GM06990 (cell line): ENCODE data around the gene SPATA46.

ENCODE experiments used
- DNase-seq: peaks from one replicate; pipeline ENCODE4 v3.0.0-alpha.2; 2011; ENCODE audit not compliant: insufficient read length; ENCODE audit errors: extremely low read depth
- H3K27me3 ChIP-seq: replicated peaks from 2 replicates; pipeline ENCODE4 v1.6.0; 2011; ENCODE audit warnings: low read length; ENCODE audit not compliant: control insufficient read depth, insufficient read depth
- H3K36me3 ChIP-seq: 2 replicates; pipeline ENCODE4 v1.5.1; 2011; ENCODE audit warnings: low read length; ENCODE audit not compliant: control insufficient read depth, insufficient read depth
- H3K4me3 ChIP-seq: replicated peaks from 2 replicates; pipeline ENCODE4 v1.5.1; 2011; ENCODE audit warnings: low read depth, mild to moderate bottlenecking, control low read depth, low read length
- CTCF ChIP-seq: IDR thresholded peaks from 2 replicates; pipeline ENCODE4 v1.5.1; 2011; ENCODE audit warnings: low read length, control low read depth, mild to moderate bottlenecking, inconsistent platforms; ENCODE audit not compliant: insufficient read depth, poor library complexity, severe bottlenecking

The SPATA46 gene

DNA sequence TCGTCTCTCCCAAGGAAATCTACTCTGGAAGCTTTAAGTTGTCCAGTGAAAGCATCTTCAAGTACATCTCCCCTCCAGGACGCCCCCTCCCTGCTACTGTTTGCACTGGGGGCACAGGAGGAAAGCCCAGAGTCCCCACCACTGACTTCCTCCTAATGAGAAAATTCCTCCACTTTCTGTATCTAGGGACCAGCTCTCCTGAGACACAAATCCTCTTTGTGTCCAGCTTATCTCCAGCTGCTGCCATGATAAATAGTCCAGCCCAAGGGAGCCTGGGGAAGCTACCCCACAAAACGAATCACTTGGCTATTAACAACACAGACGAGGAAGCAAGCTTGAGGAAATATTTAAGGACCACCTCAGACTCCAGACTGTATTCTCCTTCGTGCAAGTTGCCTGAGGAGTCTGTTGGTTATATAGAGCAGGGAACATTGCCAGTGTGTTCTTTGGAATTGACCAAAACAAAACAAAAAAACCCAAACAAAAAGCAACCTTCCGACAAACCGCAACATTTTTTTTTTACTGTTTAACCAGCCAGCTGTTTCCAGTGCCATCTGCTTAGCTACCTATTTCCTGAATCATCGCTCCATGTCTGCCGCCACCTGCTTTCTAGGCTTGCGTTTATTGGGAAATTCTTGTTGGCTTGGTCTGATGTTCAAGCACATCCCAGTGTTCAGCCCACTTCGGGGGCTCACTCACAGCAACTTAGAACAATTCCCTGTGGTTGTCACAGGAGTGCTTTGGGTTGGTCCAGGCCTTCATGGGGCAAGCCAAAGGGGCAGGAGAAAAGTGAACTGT lies 12.6 kb upstream of the SPATA46 start:
- TF ChIP-seq CTCF = no peak
- H3K36me3 ChIP-seq = no peaks in the 10 kb centered on the region
- H3K27me3 ChIP-seq = peaks cover 1% of the 10 kb centered on the region; the same call in 1 of the 2 replicates
- no peak overlapping the region for H3K4me3 ChIP-seq
- no peak for DNase-seq

- DNase-seq = no peak
- TF ChIP-seq CTCF = no peak
- H3K4me3 ChIP-seq = no peak overlapping the region
- no peaks in the 10 kb centered on the region for H3K36me3 ChIP-seq
- H3K27me3 ChIP-seq = peaks cover 1% of the 10 kb centered on the region; the same call in 1 of the 2 replicates
Observed at GRCh38 chr1:162388615-162389014, 12.0 kb upstream of the SPATA46 start.

GRCh38 chr1:162388083-162388594 lies 11.5 kb upstream of the SPATA46 start:
- DNase-seq = no peak
- H3K4me3 ChIP-seq = no peak overlapping the region
- H3K27me3 ChIP-seq = peaks cover 1% of the 10 kb centered on the region; the same call in 1 of the 2 replicates
- H3K36me3 ChIP-seq = no peaks in the 10 kb centered on the region
- TF ChIP-seq CTCF = no peak

- no peaks in the 10 kb centered on the region for H3K36me3 ChIP-seq
- peaks cover 1% of the 10 kb centered on the region; the same call in 1 of the 2 replicates for H3K27me3 ChIP-seq
- TF ChIP-seq CTCF = no peak
- no peak for DNase-seq
- no peak overlapping the region for H3K4me3 ChIP-seq
Observed at GRCh38 chr1:162387226-162388082, 10.8 kb upstream of the SPATA46 start.

DNA sequence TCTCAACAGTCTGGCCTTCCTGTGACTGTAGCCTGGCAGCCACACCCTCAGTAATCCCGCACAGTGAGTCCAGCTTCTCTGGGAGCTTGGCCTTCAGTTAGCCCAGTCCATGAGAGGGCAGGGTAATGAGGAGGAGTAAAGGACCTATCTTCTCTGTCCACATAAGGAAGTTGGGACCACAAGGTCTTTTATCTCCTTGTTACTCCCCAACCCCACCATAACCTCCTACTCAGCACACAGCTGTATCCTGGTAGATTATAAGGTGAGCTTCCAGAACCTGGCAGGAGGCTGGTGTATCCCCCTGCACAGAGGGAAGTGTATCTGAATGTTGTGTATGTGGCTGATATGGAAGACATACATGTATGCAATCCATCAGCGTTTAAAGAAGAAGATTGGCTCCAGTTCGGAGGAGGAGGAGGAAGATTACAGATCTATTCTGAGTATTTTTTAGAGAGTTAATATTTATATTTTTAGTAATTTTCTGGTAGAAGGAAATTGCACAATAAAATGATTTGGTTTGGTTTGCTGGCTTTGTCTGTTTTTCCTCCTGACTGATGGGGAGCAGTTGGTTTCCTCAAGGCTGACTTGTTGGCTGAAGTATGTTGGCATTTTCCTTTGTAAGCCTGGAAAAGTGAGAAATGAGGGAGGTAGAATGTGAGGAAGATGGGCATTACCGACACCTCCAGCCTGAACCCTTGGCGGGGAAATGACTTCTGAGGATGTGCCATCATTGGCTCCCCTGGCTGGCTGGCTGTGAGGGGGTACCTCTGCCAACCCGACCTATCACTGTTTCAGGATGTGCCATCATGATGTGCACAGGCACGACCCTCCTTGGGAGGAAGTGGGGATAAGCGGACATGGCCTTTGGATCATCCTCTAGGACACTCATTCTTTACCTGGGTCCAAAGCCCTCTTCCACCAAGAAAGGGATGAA lies 9.9 kb upstream of the SPATA46 start:
- no peak for DNase-seq
- peaks cover 1% of the 10 kb centered on the region; the same call in 1 of the 2 replicates for H3K27me3 ChIP-seq
- no peak overlapping the region for H3K4me3 ChIP-seq
- no peaks in the 10 kb centered on the region for H3K36me3 ChIP-seq
- TF ChIP-seq CTCF = no peak
